CD1c-positive myeloid dendritic cell (primary cell): ENCODE measurements around the gene LRRN4.

Experiments
- DNase-seq: peaks from one replicate; pipeline ENCODE4 v3.0.0-alpha.2; 2016; ENCODE audit errors: extremely low spot score

The LRRN4 gene

DNA sequence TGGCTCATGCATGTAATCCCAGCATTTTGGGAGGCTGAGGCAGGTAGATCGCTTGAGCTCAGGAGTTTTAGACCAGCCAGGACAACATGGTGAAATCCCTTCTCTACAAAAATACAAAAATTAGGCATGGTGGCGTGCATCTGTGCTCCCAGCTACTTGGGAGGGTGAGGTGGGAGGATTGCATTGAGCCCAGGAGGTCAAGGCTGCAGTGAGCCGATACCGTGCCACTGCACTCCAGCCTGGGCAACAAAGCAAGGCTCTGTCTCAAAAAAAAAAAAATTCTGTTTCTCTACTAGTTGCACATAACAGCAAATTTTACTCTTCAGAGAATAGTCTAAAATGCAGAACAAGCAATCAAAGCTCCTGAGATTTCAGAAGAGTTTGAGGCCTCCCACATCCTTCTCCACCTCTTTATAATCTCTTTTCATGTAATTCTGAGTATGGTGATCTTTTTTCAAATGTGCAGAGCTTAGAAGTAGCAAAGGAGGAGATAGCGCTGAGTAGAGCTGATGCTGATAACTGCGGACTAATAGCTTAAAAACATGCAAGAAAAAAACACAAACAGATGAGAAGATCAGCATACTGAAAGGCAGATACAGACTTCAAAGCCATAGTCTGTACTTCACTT is 23.3 kb downstream of the LRRN4 start:
- DNase-seq, result no peak

DNA sequence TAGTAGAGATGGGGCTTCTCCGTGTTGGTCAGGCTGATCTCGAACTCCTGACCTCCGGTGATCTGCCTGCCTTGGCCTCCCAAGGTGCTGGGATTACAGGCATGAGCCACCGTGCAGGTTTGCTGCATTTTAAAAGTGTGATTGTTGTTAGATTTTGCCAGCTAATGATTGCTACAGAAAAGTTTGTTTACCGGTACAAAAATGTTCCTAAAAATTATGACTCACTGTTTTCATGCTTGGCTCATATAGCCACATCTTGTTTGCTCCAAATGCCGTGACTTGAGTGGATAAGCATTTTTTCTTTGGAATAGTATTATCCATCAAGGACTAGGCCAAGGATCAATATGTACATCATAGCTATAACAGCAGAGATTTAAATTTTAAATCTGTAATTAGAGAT is 24.3 kb downstream of the LRRN4 start:
- no peak for DNase-seq

DNA sequence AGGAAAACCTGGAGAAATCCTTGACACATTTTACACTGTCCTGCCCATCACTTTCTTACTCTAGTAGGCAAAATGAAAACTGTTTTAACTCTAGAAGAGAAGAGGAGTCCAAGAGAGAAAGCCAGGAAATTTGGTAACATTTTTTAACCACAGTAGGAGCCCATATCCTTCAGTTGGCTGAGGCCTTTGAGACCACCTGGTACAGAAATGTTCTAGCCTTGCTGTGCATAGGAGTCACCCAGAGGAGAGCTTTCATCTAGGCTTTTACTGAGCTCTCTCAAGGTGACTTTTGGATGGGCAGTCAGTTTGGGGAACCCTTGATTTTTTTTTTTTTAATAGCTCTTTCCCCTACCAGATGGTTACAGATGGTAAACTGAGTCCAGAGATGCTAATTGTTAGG is 25.0 kb downstream of the LRRN4 start:
- DNase-seq, result no peak

DNA sequence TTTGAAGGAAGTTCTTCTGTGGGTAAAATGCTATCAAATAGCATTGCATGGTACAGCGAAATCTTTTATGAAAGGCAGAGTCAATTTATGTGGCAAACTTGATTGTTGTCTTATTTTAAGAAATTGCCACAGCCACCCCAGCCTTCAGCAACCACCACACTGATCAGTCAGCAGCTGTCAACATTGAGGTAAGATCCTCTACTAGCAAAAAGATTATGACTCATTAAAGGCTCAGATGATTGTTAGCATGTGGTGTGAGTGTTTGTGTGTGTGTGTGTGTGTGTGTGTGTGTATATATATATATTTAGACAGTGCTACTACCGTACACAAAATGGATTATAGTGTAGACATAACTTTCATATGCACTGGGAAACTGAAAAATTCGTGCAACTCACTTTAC is 27.8 kb downstream of the LRRN4 start:
- DNase-seq, result no peak

DNA sequence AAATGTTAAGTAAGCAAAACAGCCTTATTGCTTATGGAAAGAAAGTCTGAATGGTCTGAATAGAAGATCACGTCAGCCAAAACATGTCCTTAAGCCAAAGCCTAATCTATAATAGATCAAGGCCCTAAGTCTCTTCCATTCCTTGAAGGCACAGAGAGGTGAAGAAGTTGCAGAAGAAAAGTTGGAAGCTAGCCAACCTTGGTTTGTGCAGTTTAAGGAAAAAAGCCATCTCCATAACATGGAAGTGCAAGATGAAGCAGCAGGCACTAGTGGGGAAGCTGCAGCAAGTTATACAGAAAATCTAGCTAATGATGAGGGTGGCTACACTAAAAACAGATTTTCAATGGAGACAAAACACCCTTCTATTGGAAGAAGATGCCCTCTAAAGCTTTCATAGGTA is 29.1 kb downstream of the LRRN4 start:
- DNase-seq, result peak; percentile 39

DNA sequence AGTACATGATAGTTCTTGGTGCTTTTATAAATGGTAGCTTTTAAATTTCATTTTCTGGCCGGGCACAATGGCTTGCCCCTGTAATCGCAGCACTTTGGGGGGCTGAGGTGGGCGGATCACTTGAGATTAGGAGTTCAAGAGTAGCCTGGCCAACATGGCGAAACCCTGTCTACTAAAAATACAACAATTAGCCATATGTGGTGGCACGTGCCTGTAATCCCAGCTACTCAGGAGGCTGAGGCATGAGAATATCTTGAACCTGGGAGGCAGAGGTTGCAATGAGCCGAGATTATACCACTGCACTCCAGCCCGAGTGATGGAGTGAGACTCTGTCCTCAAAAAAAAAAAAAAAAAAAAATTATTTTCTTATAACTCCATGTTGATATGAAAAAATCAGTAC is 36.0 kb downstream of the LRRN4 start:
- DNase-seq, result no peak

DNA sequence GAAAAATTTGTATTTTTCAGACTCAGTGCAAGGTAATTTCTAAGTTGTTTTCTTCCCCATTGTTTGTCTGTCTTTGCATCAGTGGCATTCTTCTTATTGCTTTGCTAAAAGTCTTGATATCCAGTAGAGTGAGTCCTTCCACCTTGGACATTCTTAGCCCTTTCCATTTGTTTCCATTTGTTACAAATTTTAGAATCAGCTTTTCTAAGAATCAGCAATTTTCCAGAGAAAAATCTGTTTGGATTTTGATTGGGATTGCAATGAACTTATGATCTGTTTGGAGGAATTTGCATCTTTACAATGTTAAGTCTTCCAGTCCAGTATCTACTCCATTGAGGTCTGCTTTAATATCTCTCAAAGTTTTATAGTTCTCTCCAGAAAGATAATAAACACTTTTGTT is 36.4 kb downstream of the LRRN4 start:
- DNase-seq, result no peak

DNA sequence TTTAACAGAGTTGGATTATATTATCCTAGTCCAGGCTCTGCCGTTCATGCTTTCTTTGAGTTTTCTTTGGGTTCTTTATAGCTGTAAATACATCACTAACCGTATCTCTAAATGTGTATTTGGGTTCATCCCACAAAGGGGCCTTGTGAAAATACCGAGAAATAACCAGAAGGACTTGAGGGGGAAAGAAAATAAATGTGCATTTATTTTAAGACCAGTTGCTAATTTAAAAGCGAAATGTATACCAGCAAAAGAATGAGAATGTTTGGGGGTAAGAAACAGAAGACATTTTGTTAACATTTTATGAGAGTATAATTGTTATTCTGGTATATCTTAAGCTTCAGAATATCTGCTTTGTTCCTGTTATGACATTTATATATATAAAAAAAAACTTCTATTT is 38.9 kb downstream of the LRRN4 start:
- no peak for DNase-seq

DNA sequence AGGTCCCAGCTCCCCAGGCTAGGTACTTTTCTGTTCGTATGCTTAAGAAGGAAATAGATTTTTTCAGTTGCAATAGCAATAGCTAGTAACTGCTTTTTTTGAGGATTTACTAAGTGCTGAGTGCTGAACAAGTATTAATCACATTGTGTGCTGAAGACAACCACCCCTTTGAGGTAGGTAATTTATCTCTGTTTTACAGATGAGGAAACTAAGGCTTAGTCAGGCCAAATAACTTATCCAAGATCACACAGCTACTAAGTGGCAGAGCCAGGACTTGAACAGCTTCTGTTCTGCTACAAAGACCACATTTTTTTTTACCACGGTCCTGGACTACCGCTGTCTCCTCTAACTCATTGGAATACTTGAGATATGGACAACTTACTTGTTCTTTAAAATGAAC is 39.8 kb downstream of the LRRN4 start:
- DNase-seq, result no peak

DNA sequence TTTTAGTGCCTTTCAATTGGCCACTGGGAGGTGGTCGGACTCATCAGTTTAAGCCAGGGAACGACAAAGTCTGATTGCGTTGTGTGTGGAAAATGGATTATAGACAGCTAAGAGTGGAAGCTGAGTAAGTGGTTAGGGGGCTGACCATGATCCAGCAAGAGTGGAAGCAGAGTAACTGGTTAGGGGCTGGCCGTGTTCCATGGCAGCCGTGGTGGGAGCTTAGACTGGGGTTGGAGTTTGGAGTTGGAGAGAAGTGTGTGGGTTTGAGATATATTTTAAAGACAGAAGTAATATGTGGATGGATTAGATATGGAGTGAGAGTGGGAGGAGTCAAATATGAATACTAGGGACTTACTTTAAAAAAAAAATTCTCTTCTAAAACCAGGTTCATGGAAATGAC is 41.7 kb downstream of the LRRN4 start:
- DNase-seq, result no peak

DNA sequence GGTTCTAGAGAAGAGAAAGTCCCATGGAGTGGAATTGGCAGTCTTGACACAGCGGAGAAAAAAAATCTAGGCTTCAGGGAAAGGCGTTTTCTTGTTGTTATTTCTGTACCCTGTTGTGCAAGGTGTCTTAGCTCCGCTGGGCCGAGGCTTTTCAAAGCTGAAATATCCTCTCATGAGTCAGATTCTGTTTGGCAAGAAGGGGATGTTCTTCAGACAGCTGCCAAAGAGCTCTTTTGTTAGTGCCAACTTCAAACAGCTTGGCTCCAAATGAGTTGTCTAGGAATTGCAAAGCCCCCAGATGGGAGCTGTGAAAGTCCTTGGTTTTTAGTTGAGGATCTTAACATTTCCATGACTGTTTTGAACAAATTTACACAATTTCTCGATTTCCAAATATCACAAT is 45.6 kb downstream of the LRRN4 start:
- peak; percentile 85 for DNase-seq

DNA sequence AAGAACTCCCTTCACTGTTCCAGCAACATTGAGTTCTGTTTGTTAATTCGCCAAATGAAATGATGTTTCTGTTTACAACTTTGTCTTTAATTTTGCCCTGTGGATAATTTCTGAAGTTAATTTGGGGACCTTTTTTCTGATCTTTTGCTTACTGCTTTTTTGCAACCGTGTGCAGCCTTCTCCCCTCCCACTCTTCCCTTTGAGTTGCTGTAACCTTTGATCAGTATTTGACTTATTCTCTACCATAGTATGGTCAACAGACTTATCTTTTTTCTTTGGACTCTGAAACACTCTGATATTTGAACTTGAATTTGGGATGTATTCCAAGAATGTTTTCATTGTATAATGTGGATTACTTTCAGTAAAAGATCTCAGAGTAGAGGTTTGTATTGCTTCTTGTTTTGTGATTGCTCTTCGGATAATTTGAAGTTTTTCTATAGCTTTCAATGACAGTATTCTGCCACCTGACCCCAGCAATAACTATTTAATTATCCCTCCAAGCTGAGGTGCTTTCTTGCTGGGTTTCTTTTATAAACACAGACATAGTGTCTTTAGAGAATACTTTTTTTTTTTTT is 46.2 kb downstream of the LRRN4 start:
- peak; percentile 13 for DNase-seq

DNA sequence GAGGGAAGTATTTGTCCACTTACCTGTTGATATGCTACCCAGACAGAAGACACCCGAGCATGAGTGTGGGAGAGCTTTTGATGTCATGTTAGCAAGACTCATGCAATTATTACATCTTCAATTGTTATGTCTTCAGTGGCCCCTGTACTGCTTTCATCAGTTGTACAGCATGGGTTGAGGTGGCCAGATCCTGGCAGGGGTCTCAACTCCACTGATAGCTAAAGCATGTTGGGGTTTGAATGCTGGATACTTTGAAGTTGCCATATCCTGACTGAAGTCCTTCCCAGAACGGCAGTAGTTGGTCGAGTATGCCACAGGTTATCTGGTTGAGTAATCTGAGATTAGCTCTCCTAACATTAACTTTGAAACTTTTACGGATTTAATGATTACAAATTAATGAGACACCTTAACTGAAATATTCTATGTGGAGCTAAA is 46.7 kb downstream of the LRRN4 start:
- DNase-seq, result peak; percentile 4

DNA sequence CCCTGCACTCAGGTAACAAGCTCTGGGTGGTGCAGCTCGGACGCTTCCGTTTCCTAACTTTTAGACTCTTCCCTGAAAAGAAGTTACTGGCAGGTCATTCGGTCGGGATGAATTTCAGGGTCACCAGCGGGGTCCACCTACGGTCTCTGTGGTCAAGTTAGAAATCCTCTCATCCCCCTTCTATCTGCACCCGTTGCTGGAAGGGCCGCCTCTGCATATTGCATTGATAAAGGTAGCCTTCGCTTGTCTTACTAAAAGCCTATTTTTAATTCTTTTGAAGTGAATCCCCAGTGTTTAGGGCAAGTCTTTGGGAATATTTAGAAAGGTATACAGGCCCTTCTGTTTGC is 47.3 kb downstream of the LRRN4 start:
- DNase-seq, result no peak

DNA sequence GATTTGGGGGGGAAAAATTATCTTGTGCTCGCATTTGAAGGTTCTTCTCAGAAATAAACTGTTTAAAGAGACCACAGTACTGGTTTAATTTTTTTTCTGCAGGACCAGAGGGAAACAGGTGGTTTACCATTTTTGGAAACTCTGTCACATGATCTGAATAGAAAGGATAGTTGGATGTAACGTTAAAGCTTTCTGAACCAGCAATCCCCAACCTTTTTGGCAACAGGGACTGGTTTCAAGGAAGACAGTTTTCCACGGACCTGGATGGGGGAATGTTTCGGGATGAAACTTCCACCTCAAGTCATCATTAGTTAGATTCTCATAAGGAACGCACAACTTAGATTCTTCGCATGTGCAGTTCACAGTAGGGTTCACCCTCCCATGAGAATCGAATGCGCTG is 53.0 kb downstream of the LRRN4 start:
- no peak for DNase-seq

DNA sequence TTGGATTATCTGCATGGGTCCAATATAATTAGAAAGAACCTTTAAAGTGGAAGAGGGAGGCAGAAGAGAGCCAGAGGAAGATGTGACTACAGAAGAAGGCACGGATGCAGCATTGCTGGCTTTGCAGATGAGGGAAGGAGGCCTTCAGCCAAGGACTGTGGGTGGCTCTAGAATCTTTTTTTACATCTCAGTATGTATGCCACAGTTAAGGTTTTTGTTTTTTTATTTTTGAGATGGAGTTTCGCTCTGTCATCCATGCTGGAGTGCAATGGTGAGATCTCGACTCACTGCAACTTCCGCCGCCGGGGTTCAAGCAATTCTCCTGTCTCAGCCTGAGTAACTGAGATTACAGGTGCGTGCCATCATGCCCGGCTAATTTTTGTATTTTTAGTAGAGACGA is 54.1 kb downstream of the LRRN4 start:
- DNase-seq, result no peak

DNA sequence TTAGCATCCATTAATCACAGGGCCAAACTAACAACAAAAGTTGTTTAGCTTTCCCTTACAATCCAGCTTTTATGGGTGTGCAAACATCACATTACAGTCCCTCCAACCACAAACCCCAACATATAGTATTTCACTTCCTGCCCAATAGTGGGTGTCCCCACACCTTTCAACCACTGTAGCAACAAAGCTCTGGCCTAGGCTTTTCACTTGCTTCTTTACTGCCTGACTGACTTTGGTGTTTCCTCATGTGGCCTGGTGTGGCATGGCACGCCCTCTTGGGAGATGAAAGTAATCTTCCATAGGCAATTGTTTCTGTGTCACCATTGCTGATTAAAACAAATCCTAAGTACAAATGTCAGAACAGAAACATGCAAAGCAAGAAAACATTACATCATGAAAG is 57.1 kb downstream of the LRRN4 start:
- DNase-seq, result peak; percentile 11

DNA sequence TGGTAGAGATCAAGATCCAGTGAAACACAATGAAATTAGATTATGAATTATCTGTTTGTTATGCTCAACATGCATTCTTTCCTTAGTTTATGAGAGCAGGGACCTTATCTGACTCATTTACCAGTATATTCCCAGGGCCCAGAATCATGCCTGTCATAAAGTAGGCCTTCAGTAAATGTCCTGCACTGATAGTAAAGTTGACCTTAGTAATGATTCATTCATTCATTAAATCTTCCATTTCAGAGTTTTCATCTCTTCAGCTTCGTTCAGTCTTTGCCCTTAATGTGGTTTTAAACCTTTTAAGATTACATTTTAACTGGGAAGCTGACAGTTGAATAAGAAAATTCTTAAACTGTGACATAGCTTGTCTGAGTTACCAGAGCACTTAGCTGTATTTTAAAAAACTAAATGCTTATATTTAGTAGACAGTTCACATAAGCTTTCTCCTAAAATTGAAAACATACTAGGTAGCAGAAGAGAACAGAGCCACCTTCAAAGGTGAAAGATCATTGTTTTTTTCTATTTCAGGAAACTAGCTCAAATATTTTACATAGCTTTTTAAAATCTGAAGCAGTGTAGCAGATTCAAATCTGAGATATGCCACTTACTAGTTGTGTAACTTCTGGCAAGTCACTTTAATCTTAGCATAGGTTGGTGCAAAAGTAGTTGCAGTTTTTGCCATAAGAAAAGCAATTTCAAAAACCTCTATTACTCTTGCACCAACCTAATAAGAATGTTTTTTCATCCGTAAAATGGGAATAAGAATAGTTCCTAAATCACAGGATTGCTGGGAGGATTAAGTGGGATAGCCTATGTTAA is 62.0 kb downstream of the LRRN4 start:
- DNase-seq, result no peak

DNA sequence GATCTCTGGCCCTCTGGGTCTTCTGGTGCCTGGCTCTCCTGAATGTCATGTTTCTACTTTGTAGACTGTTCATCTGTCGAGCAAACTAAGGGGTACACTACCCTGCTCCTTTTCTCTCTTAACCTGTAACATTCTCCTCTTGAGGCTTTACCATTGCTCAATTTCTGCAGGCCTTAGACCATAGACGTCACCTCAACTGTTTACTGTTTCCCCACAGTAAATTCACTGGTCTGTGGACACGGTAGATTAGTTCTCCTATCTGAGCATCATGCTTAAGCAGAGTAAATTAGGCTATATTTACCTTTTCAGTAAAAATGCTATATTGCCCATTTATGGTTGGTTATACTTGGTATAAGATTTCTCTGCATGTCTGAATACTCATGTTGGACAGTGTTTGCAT is 62.9 kb downstream of the LRRN4 start:
- DNase-seq, result no peak
